GM21515 (cell line): Measurements from ENCODE around the gene CDH13.

ENCODE experiments used
- ATAC-seq: cut with Tn5 transposase; IDR thresholded peaks from one replicate; pipeline ENCODE4 v1.9.1; 2021; ENCODE audit not compliant: unreplicated experiment

The CDH13 gene

GRCh38 chr16:83689385-83689831 lies 1062.6 kb downstream of the CDH13 start:
- no peak for ATAC-seq

- no peak for ATAC-seq
These were observed 1065.5 kb downstream of the CDH13 start for GRCh38 chr16:83692224-83692623.

- no peak for ATAC-seq
These were observed 1072.2 kb downstream of the CDH13 start for GRCh38 chr16:83698964-83699363.

- no peak for ATAC-seq
These were observed 1073.0 kb downstream of the CDH13 start for GRCh38 chr16:83699817-83700216.

GRCh38 chr16:83700918-83701317 lies 1074.1 kb downstream of the CDH13 start:
- ATAC-seq = no peak

GRCh38 chr16:83701494-83701893 lies 1074.7 kb downstream of the CDH13 start:
- no peak for ATAC-seq

- no peak for ATAC-seq
These were observed 1077.9 kb downstream of the CDH13 start for GRCh38 chr16:83704656-83705055.

GRCh38 chr16:83705856-83706255 lies 1079.1 kb downstream of the CDH13 start:
- no peak for ATAC-seq

- no peak for ATAC-seq
These were observed 1079.6 kb downstream of the CDH13 start for GRCh38 chr16:83706394-83706793.

- no peak for ATAC-seq
These were observed 1084.3 kb downstream of the CDH13 start for GRCh38 chr16:83711069-83711468.

GRCh38 chr16:83713597-83713996 lies 1086.8 kb downstream of the CDH13 start:
- no peak for ATAC-seq

- no peak for ATAC-seq
These were observed 1087.5 kb downstream of the CDH13 start for GRCh38 chr16:83714286-83714685.

- no peak for ATAC-seq
These were observed 1088.6 kb downstream of the CDH13 start for GRCh38 chr16:83715217-83715920.

- ATAC-seq = no peak
These were observed 1090.5 kb downstream of the CDH13 start for GRCh38 chr16:83717308-83717707.

- ATAC-seq = no peak
These were observed 1091.0 kb downstream of the CDH13 start for GRCh38 chr16:83717814-83718213.

GRCh38 chr16:83720213-83720612 lies 1093.4 kb downstream of the CDH13 start:
- no peak for ATAC-seq

GRCh38 chr16:83720981-83721380 lies 1094.2 kb downstream of the CDH13 start:
- ATAC-seq = no peak

GRCh38 chr16:83721676-83722075 lies 1094.9 kb downstream of the CDH13 start:
- no peak for ATAC-seq

GRCh38 chr16:83722456-83723183 lies 1095.9 kb downstream of the CDH13 start:
- ATAC-seq = no peak

- no peak for ATAC-seq
These were observed 1096.5 kb downstream of the CDH13 start for GRCh38 chr16:83723244-83723643.

- ATAC-seq = no peak
These were observed 1097.1 kb downstream of the CDH13 start for GRCh38 chr16:83723901-83724300.

- no peak for ATAC-seq
These were observed 1097.8 kb downstream of the CDH13 start for GRCh38 chr16:83724585-83724984.
